Immature natural killer cell (primary cell): ENCODE results near the gene RPL31. TPM values are rescaled to one million over a fixed set of nuclear protein-coding genes. Genes with fewer than 3 reads are reported as not detected.

ENCODE experiments used
- DNase-seq, 3 donors: peaks; one replicate each; pipeline ENCODE4 v3.0.0; 2022; ENCODE audit warnings: mixed read lengths in 1 of 3
- H3K27ac Mint-ChIP-seq, 6 donors: one replicate each; pipeline ENCODE4 v1.8.0; 2020; ENCODE audit warnings: mixed read lengths in 6 of 6, mild to moderate bottlenecking in 5 of 6, inconsistent platforms in 4 of 6, moderate library complexity in 3 of 6
- H3K27me3 Mint-ChIP-seq, 3 donors: one replicate each; pipeline ENCODE4 v1.8.0; 2020 to 2021; ENCODE audit warnings: low read depth in 3 of 3, mild to moderate bottlenecking in 3 of 3, mixed read lengths in 3 of 3, moderate library complexity in 3 of 3, inconsistent platforms in 1 of 3
- H3K36me3 Mint-ChIP-seq, 3 donors: one replicate each; pipeline ENCODE4 v1.8.0; 2020; ENCODE audit warnings: mixed read lengths in 3 of 3, inconsistent platforms in 2 of 3, mild to moderate bottlenecking in 2 of 3
- H3K4me1 Mint-ChIP-seq, 2 donors: one replicate each; pipeline ENCODE4 v1.8.0; 2020; ENCODE audit warnings: inconsistent platforms in 2 of 2, mild to moderate bottlenecking in 2 of 2, mixed read lengths in 2 of 2, moderate library complexity in 1 of 2
- H3K4me3 Mint-ChIP-seq, 5 donors: one replicate each; pipeline ENCODE4 v1.8.0; 2020; ENCODE audit warnings: mild to moderate bottlenecking in 5 of 5, mixed read lengths in 5 of 5, inconsistent platforms in 3 of 5, moderate library complexity in 3 of 5
- H3K9me3 Mint-ChIP-seq, 6 donors: one replicate each; pipeline ENCODE4 v1.8.0; 2020; ENCODE audit warnings: mild to moderate bottlenecking in 6 of 6, mixed read lengths in 6 of 6, inconsistent platforms in 4 of 6, moderate library complexity in 3 of 6
- polyA plus RNA-seq, 3 donors: library from polyadenylated mRNA; unstranded; fragments of 300-500 nt; fragmentation: Illumina TruSeq; gene quantifications; one replicate each; pipeline ENCODE4 v1.2.3, GENCODE V29; 2021

RPL31 gene
- polyA plus RNA-seq, 3 donors from 2014 or later = 2,160 to 4,376 (median 2,775) TPM

GRCh38 chr2:100993294-100993693 lies 8.8 kb upstream of the RPL31 start:
- DNase-seq = no peak
- no peaks in the 10 kb centered on the region for H3K36me3 Mint-ChIP-seq
- H3K9me3 Mint-ChIP-seq = no peaks in the 10 kb centered on the region
- peaks cover 0 to 4% (median 3%) of the 10 kb centered on the region in 3 donors for H3K27me3 Mint-ChIP-seq
- H3K4me1 Mint-ChIP-seq = peaks cover 0 to 2% of the 10 kb centered on the region in 2 donors
- H3K27ac Mint-ChIP-seq = no peak overlapping the region
- no peak overlapping the region for H3K4me3 Mint-ChIP-seq

DNA sequence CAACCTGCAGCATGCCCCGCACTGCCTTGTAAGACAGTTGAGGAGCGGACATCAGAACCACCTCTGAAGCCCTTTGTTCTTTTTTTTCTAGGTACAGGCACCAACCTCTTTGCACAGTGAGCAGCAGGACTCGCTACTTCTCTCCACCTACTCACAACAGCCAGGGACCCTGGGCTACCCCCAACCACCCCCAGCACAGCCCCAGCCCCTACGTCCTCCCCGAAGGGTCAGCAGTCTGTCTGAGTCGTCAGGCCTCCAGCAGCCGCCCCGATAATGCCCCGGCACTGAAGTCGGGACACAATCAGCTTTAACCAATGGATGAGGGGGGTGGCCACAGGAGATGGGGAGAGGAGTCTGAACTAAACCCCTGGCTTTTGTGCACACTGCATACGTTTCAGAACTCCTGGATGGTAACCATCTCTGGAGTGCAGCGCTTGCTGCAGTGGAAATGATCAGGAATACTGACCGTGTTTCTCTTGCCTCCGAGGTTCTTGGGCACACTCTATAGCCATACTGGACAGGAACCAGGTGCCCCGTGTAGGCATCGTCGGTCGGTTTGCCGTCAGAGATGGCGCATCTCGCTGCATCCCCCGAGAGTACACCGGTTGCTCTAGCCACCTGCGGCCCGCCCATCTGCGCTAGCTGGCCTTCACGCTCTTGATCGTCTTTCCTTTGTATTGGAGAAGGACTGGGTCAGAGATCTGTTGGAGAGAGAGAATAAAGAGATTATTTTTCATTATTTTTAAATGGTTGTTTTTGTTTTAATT lies 6.6 kb upstream of the RPL31 start:
- Mint-ChIP-seq H3K4me1 (peaks cover 0 to 2% of the 10 kb centered on the region in 2 donors), H3K9me3 (no peaks in the 10 kb centered on the region), H3K27ac (no peak overlapping the region), H3K36me3 (no peaks in the 10 kb centered on the region), H3K4me3 (no peak overlapping the region), H3K27me3 (peaks cover 0 to 3% (median 0%) of the 10 kb centered on the region in 3 donors)
- no peak for DNase-seq

GRCh38 chr2:100997509-100998234 lies 4.4 kb upstream of the RPL31 start:
- Mint-ChIP-seq H3K9me3 (no peaks in the 10 kb centered on the region), H3K27ac (no peak overlapping the region)

GRCh38 chr2:100998235-100998573 lies 3.9 kb upstream of the RPL31 start:
- Mint-ChIP-seq H3K4me1 (peaks cover 16 to 20% of the 10 kb centered on the region in 2 donors), H3K27ac (no peak overlapping the region), H3K36me3 (peaks cover 0 to 3% (median 3%) of the 10 kb centered on the region in 3 donors), H3K9me3 (no peaks in the 10 kb centered on the region), H3K27me3 (peaks cover 5 to 10% (median 9%) of the 10 kb centered on the region in 3 donors), H3K4me3 (no peak overlapping the region)
- no peak for DNase-seq

More at GRCh38 chr2:100997509-100998234, 4.4 kb upstream of the RPL31 start:
- no peak for DNase-seq
- Mint-ChIP-seq H3K36me3 (peaks cover 0 to under 1% (median 0%) of the 10 kb centered on the region in 3 donors), H3K4me1 (peaks cover 11 to 15% of the 10 kb centered on the region in 2 donors), H3K4me3 (no peak overlapping the region), H3K27me3 (peaks cover 5 to 7% (median 6%) of the 10 kb centered on the region in 3 donors)

GRCh38 chr2:100999995-101000394 lies 2.1 kb upstream of the RPL31 start:
- peaks cover 34 to 38% of the 10 kb centered on the region in 2 donors for H3K4me1 Mint-ChIP-seq
- peak overlapping the region in 3 of 6 donors; percentile 62 to 73 (median 62) for H3K27ac Mint-ChIP-seq
- H3K4me3 Mint-ChIP-seq = peak overlapping the region in 3 of 5 donors; percentile 11 to 44 (median 41)

DNA sequence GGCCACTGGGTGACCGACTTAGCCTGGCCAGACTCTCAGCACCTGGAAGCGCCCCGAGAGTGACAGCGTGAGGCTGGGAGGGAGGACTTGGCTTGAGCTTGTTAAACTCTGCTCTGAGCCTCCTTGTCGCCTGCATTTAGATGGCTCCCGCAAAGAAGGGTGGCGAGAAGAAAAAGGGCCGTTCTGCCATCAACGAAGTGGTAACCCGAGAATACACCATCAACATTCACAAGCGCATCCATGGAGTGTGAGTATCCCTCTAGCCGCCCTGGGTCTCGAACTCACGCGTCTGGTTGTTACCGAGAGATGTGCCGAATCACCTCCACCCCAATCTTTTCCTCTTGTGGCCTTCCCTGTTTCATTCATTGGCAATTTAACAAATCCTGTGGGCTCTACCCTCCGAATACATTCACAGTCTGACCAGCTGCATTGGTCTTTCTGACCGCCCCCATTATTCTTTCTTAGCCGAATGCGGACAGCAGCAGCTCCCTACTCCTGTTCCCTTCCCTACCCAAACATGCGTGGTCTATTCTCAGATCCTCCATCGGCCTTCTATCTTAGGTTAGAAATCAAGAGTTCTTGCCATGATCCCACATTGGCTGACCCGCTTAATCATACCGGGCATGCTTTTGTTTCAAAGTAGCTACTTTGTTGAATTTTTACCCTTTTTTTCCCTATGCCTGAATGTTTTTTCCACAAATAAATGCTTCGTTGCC lies 631 bp downstream of the RPL31 start:
- Mint-ChIP-seq H3K9me3 (no peaks in the 10 kb centered on the region), H3K4me3 (peak overlapping the region; percentile 91 to 98 (median 95)), H3K27me3 (peaks cover 5 to 11% (median 11%) of the 10 kb centered on the region in 3 donors), H3K4me1 (peaks cover 44 to 59% of the 10 kb centered on the region in 2 donors), H3K36me3 (peaks cover 5 to 37% (median 19%) of the 10 kb centered on the region in 3 donors), H3K27ac (peak overlapping the region; percentile 93 to 99 (median 96))
- peak in 1 of 3 donors; percentile 5 for DNase-seq

More at GRCh38 chr2:100999995-101000394, 2.1 kb upstream of the RPL31 start:
- Mint-ChIP-seq H3K36me3 (peaks cover 4 to 16% (median 12%) of the 10 kb centered on the region in 3 donors), H3K27me3 (peaks cover 5 to 11% (median 9%) of the 10 kb centered on the region in 3 donors), H3K9me3 (no peaks in the 10 kb centered on the region)
- no peak for DNase-seq

DNA sequence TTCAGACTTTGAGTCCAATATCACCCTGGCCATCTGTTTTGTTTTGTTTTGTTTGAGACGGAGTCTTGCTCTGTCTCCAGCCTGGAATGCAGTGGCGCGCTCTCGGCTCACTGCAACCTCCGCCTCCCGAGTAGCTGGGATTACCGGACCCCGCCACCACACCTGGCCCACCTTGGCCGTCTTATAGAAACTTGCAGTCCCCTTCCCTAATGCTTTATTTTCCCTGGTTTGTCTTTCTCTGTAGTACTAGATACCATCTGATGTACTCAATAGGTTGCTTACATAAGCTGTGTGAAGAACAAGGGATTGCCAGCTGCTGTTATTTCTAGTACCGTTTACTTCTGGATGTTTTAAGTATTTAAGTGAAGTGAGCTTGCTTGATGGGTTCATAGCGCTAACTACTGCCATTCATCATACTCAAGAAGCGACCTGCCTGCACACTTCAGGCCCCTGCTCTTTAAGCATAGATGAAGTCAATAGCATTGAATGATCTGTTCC lies 1.2 kb downstream of the RPL31 start:
- no peak for DNase-seq
- Mint-ChIP-seq H3K4me3 (peak overlapping the region; percentile 91 to 98 (median 95)), H3K36me3 (peaks cover 5 to 43% (median 23%) of the 10 kb centered on the region in 3 donors), H3K27me3 (peaks cover 5 to 11% (median 11%) of the 10 kb centered on the region in 3 donors), H3K4me1 (peaks cover 47 to 65% of the 10 kb centered on the region in 2 donors), H3K9me3 (no peaks in the 10 kb centered on the region), H3K27ac (peak overlapping the region; percentile 93 to 99 (median 96))

GRCh38 chr2:101004620-101005325 lies 2.7 kb downstream of the RPL31 start:
- Mint-ChIP-seq H3K36me3 (peaks cover 5 to 43% (median 23%) of the 10 kb centered on the region in 3 donors), H3K4me1 (peaks cover 52 to 78% of the 10 kb centered on the region in 2 donors), H3K9me3 (no peaks in the 10 kb centered on the region), H3K27ac (peak overlapping the region in 5 of 6 donors; percentile 3 to 97 (median 93)), H3K4me3 (peak overlapping the region in 2 of 5 donors; percentile 9 to 23), H3K27me3 (peaks cover 5 to 11% (median 11%) of the 10 kb centered on the region in 3 donors)
- no peak for DNase-seq

DNA sequence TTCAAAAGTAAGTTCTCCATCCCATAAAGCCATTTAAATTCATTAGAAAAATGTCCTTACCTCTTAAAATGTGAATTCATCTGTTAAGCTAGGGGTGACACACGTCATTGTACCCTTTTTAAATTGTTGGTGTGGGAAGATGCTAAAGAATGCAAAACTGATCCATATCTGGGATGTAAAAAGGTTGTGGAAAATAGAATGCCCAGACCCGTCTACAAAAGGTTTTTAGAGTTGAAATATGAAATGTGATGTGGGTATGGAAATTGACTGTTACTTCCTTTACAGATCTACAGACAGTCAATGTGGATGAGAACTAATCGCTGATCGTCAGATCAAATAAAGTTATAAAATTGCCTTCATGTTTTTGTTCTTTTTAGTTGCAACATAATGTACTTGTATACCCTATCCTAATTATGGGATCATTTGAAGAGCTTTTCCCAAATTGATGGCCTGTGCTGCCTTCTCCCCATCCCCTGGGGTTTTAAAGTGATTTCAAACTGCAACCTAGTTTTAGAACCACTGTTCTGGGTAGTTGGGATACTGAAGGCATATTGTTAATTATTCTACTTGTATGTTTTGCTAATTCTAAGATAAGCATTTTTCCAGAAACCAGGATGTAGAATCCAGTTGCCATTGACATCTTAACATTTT lies 4.1 kb downstream of the RPL31 start:
- Mint-ChIP-seq H3K9me3 (no peaks in the 10 kb centered on the region), H3K27me3 (peaks cover 5 to 11% (median 11%) of the 10 kb centered on the region in 3 donors), H3K27ac (peak overlapping the region in 2 of 6 donors; percentile 29 to 45), H3K36me3 (peaks cover 5 to 47% (median 23%) of the 10 kb centered on the region in 3 donors), H3K4me1 (peaks cover 52 to 77% of the 10 kb centered on the region in 2 donors), H3K4me3 (no peak overlapping the region)
- no peak for DNase-seq

- Mint-ChIP-seq H3K4me1 (peaks cover 43 to 73% of the 10 kb centered on the region in 2 donors), H3K4me3 (no peak overlapping the region), H3K36me3 (peaks cover 5 to 47% (median 23%) of the 10 kb centered on the region in 3 donors)
These were observed 5.6 kb downstream of the RPL31 start for GRCh38 chr2:101007415-101008345.

GRCh38 chr2:101011152-101011551 lies 9.1 kb downstream of the RPL31 start:
- Mint-ChIP-seq H3K36me3 (peaks cover 0 to 24% (median 9%) of the 10 kb centered on the region in 3 donors), H3K27me3 (peaks cover 0 to 2% (median 0%) of the 10 kb centered on the region in 3 donors)

More at GRCh38 chr2:101007415-101008345, 5.6 kb downstream of the RPL31 start:
- Mint-ChIP-seq H3K27me3 (peaks cover 0 to 5% (median 5%) of the 10 kb centered on the region in 3 donors), H3K27ac (peak overlapping the region in 4 of 6 donors; percentile 9 to 51 (median 36)), H3K9me3 (no peaks in the 10 kb centered on the region)
- DNase-seq = no peak

More at GRCh38 chr2:101011152-101011551, 9.1 kb downstream of the RPL31 start:
- Mint-ChIP-seq H3K27ac (peak overlapping the region in 3 of 6 donors; percentile 21 to 76 (median 64)), H3K4me3 (no peak overlapping the region), H3K4me1 (peaks cover 13 to 42% of the 10 kb centered on the region in 2 donors), H3K9me3 (no peaks in the 10 kb centered on the region)
- DNase-seq = no peak
